Adipose tissue (tissue), 3 donors: Measurements from ENCODE around the gene UVSSA. TPM values are rescaled to one million over a fixed set of nuclear protein-coding genes. Genes with fewer than 3 reads are reported as not detected.

Experiments
- H3K27ac ChIP-seq: one replicate; pipeline ENCODE4 v1.5.1; 2013; ENCODE audit warnings: low read depth, low read length
- WGBS, 3 donors: extraction: QIAGEN DNeasy Blood & Tissue Kit; methylation state at CpG; one replicate each; pipeline ENCODE4 v1.1.7; 2013; 5-methylcytosine and 5-hydroxymethylcytosine counted together
- polyA plus RNA-seq, 3 donors: library from polyadenylated mRNA; stranded (reverse); fragments of 200-250 nt; gene quantifications; one replicate each; pipeline ENCODE4 v1.2.3, GENCODE V29; 2013
- donor health status: healthy with polysubstance abuse.
- donor health status: Bipolar disorder and iron deficiency.
- donor health status: healthy.

The UVSSA gene
- polyA plus RNA-seq, 3 donors, result 5.6 to 9.8 (median 7.0) TPM

GRCh38 chr4:1398681-1399507, 51.9 kb downstream of the UVSSA start:
- WGBS, 3 donors, result 92 to 97% (median 93%) methylated on average over 20 to 22 of the region's 22 CpGs
- no peak overlapping the region for H3K27ac ChIP-seq

- 81 to 85% (median 83%) methylated on average over 14 to 15 of the region's 15 CpGs for WGBS, 3 donors
These were observed 52.6 kb downstream of the UVSSA start for GRCh38 chr4:1399508-1400190.

GRCh38 chr4:1400191-1400805, 53.3 kb downstream of the UVSSA start:
- 76 to 90% (median 86%) methylated on average over 11 of the region's 11 CpGs for WGBS, 3 donors
- no peak overlapping the region for H3K27ac ChIP-seq

More at GRCh38 chr4:1399508-1400190, 52.6 kb downstream of the UVSSA start:
- no peak overlapping the region for H3K27ac ChIP-seq

GRCh38 chr4:1400831-1401408, 53.9 kb downstream of the UVSSA start:
- 40 to 62% (median 40%) methylated on average over 11 to 14 of the region's 14 CpGs for WGBS, 3 donors
- H3K27ac ChIP-seq, result no peak overlapping the region

- no peak overlapping the region for H3K27ac ChIP-seq
- 24 to 36% (median 29%) methylated on average over 14 to 18 of the region's 18 CpGs for WGBS, 3 donors
These were observed 54.5 kb downstream of the UVSSA start for GRCh38 chr4:1401409-1402020.

- 8 to 13% (median 10%) methylated on average over 23 to 24 of the region's 24 CpGs for WGBS, 3 donors
- no peak overlapping the region for H3K27ac ChIP-seq
These were observed 55.1 kb downstream of the UVSSA start for GRCh38 chr4:1402021-1402515.

- 3 to 5% (median 4%) methylated on average over 64 to 68 of the region's 69 CpGs for WGBS, 3 donors
- H3K27ac ChIP-seq, result no peak overlapping the region
These were observed 55.6 kb downstream of the UVSSA start for GRCh38 chr4:1402516-1403091.

- no peak overlapping the region for H3K27ac ChIP-seq
- WGBS, 3 donors, result 3 to 6% (median 4%) methylated on average over 38 to 55 of the region's 58 CpGs
These were observed 56.2 kb downstream of the UVSSA start for GRCh38 chr4:1403177-1403583.

- 3 to 7% (median 4%) methylated on average over 89 to 104 of the region's 107 CpGs for WGBS, 3 donors
These were observed 56.9 kb downstream of the UVSSA start for GRCh38 chr4:1403591-1404572.

GRCh38 chr4:1404573-1405253, 57.7 kb downstream of the UVSSA start:
- no peak overlapping the region for H3K27ac ChIP-seq
- WGBS, 3 donors, result 4 to 9% (median 7%) methylated on average over 46 to 54 of the region's 54 CpGs

More at GRCh38 chr4:1403591-1404572, 56.9 kb downstream of the UVSSA start:
- H3K27ac ChIP-seq, result no peak overlapping the region

- WGBS, 3 donors, result 5 to 10% (median 5%) methylated on average over 26 of the region's 26 CpGs
- H3K27ac ChIP-seq, result no peak overlapping the region
These were observed 58.2 kb downstream of the UVSSA start for GRCh38 chr4:1405254-1405635.

- no peak overlapping the region for H3K27ac ChIP-seq
- WGBS, 3 donors, result 8 to 9% (median 9%) methylated on average over 67 to 90 of the region's 90 CpGs
These were observed 58.8 kb downstream of the UVSSA start for GRCh38 chr4:1405636-1406393.

- WGBS, 3 donors, result 4 to 8% (median 4%) methylated on average over 42 to 91 of the region's 91 CpGs
- H3K27ac ChIP-seq, result no peak within 1 kb of the TSS
These were observed 59.5 kb downstream of the UVSSA start, which contains the start of gene NKX1-1 for GRCh38 chr4:1406394-1406980. Gene NKX1-1, minus strand, starts transcription at chr4:1406442. Its CDS starts 0 bp downstream, at chr4:1406442.

GRCh38 chr4:1406981-1407656, 60.1 kb downstream of the UVSSA start:
- 6 to 9% (median 6%) methylated on average over 41 to 50 of the region's 50 CpGs for whole genome bisulfite sequencing, 3 donors

More at GRCh38 chr4:1406981-1407656, 60.1 kb downstream of the UVSSA start:
- H3K27ac ChIP-seq, result no peak overlapping the region
